Measurements from ENCODE around the gene FANCL.
"Not testable (repeated sequence)": the region's sequence is repeated elsewhere in the genome, so short reads cannot be mapped to it uniquely, and the experiment has no call there.

The FANCL gene

GRCh38 chr2:58155160-58155778 is 85.9 kb downstream of the FANCL start:
- no peak for TF ChIP-seq CTCF (IDR thresholded peaks at IDR 0.05; ENCODE audit: borderline replicate concordance, extremely low read depth, low read length, poor library complexity, severe bottlenecking)
- TF ChIP-seq EZH2 (IDR thresholded peaks at IDR 0.05; ENCODE audit: borderline replicate concordance, low read depth, low read length, severe bottlenecking): no peak
- H2AFZ ChIP-seq (ENCODE audit: low read depth, low read length): no peak overlapping the region
- no peaks in the 10 kb centered on the region for H3K9me3 ChIP-seq (ENCODE audit: insufficient read depth, low read length, severe bottlenecking)
- DNase-seq (no peak), ATAC-seq (ENCODE audit: insufficient read depth, low read depth) (peak; percentile 37; the same call in 1 of the 3 replicates)
- no peaks in the 10 kb centered on the region for H3K27me3 ChIP-seq (ENCODE audit: insufficient read depth, low read length, poor library complexity)
- H3K4me2 ChIP-seq (ENCODE audit: insufficient read depth, low read length): no peak overlapping the region
- no peaks in the 10 kb centered on the region for H4K20me1 ChIP-seq (ENCODE audit: insufficient read depth, low read length)
- H3K79me2 ChIP-seq (ENCODE audit: insufficient read depth, low read length): no peaks in the 10 kb centered on the region
- peaks cover 43% of the 10 kb centered on the region for H3K36me3 ChIP-seq (ENCODE audit: insufficient read depth, low read length)
- no peak overlapping the region for H3K27ac ChIP-seq (ENCODE audit: low read length)
- H3K4me1 ChIP-seq (ENCODE audit: insufficient read depth, low read length): no peaks in the 10 kb centered on the region
- no peak overlapping the region for H3K4me3 ChIP-seq (ENCODE audit: low read depth in 1 of 2, low read length in 2 of 2)
- no peak overlapping the region for H3K9ac ChIP-seq (ENCODE audit: low read depth, low read length)

- H3K9ac ChIP-seq (ENCODE audit: low read depth, low read length): no peak overlapping the region
- ATAC-seq (ENCODE audit: insufficient read depth, low read depth) (no peak), DNase-seq (no peak)
- H3K4me3 ChIP-seq (ENCODE audit: low read depth in 1 of 2, low read length in 2 of 2): no peak overlapping the region
- H3K9me3 ChIP-seq (ENCODE audit: insufficient read depth, low read length, severe bottlenecking): no peaks in the 10 kb centered on the region
- no peaks in the 10 kb centered on the region for H4K20me1 ChIP-seq (ENCODE audit: insufficient read depth, low read length)
- H3K4me1 ChIP-seq (ENCODE audit: insufficient read depth, low read length): no peaks in the 10 kb centered on the region
- no peaks in the 10 kb centered on the region for H3K27me3 ChIP-seq (ENCODE audit: insufficient read depth, low read length, poor library complexity)
- H3K79me2 ChIP-seq (ENCODE audit: insufficient read depth, low read length): no peaks in the 10 kb centered on the region
- no peak for TF ChIP-seq EZH2 (IDR thresholded peaks at IDR 0.05; ENCODE audit: borderline replicate concordance, low read depth, low read length, severe bottlenecking)
- TF ChIP-seq CTCF (IDR thresholded peaks at IDR 0.05; ENCODE audit: borderline replicate concordance, extremely low read depth, low read length, poor library complexity, severe bottlenecking): no peak
- H3K4me2 ChIP-seq (ENCODE audit: insufficient read depth, low read length): no peak overlapping the region
- no peak overlapping the region for H2AFZ ChIP-seq (ENCODE audit: low read depth, low read length)
- no peak overlapping the region for H3K27ac ChIP-seq (ENCODE audit: low read length)
- peaks cover 5% of the 10 kb centered on the region; the same call in 1 of the 2 replicates for H3K36me3 ChIP-seq (ENCODE audit: insufficient read depth, low read length)
Observed at GRCh38 chr2:58146707-58147106, 94.4 kb downstream of the FANCL start.

GRCh38 chr2:58145769-58146168 is 95.4 kb downstream of the FANCL start:
- not testable (repeated sequence) for H2AFZ ChIP-seq (ENCODE audit: low read depth, low read length); H3K4me1 ChIP-seq (ENCODE audit: insufficient read depth, low read length); H3K4me2 ChIP-seq (ENCODE audit: insufficient read depth, low read length); H3K79me2 ChIP-seq (ENCODE audit: insufficient read depth, low read length); H3K36me3 ChIP-seq (ENCODE audit: insufficient read depth, low read length); H3K9ac ChIP-seq (ENCODE audit: low read depth, low read length); ATAC-seq (ENCODE audit: insufficient read depth, low read depth); H3K27ac ChIP-seq (ENCODE audit: low read length); H3K27me3 ChIP-seq (ENCODE audit: insufficient read depth, low read length, poor library complexity); H4K20me1 ChIP-seq (ENCODE audit: insufficient read depth, low read length); DNase-seq; H3K9me3 ChIP-seq (ENCODE audit: insufficient read depth, low read length, severe bottlenecking); H3K4me3 ChIP-seq (ENCODE audit: low read depth in 1 of 2, low read length in 2 of 2)

- Histone ChIP-seq H3K9ac (ENCODE audit: low read depth, low read length) (no peak overlapping the region), H3K4me2 (ENCODE audit: insufficient read depth, low read length) (no peak overlapping the region), H4K20me1 (ENCODE audit: insufficient read depth, low read length) (no peaks in the 10 kb centered on the region), H3K9me3 (ENCODE audit: insufficient read depth, low read length, severe bottlenecking) (no peaks in the 10 kb centered on the region), H3K36me3 (ENCODE audit: insufficient read depth, low read length) (peaks cover 8% of the 10 kb centered on the region; the same call in 1 of the 2 replicates), H3K4me3 (ENCODE audit: low read depth in 1 of 2, low read length in 2 of 2) (no peak overlapping the region), H3K79me2 (ENCODE audit: insufficient read depth, low read length) (no peaks in the 10 kb centered on the region), H3K4me1 (ENCODE audit: insufficient read depth, low read length) (no peaks in the 10 kb centered on the region), H2AFZ (ENCODE audit: low read depth, low read length) (no peak overlapping the region), H3K27ac (ENCODE audit: low read length) (no peak overlapping the region), H3K27me3 (ENCODE audit: insufficient read depth, low read length, poor library complexity) (no peaks in the 10 kb centered on the region)
- ATAC-seq (ENCODE audit: insufficient read depth, low read depth): no peak
- TF ChIP-seq EZH2 (IDR thresholded peaks at IDR 0.05; ENCODE audit: borderline replicate concordance, low read depth, low read length, severe bottlenecking) (no peak), CTCF (IDR thresholded peaks at IDR 0.05; ENCODE audit: borderline replicate concordance, extremely low read depth, low read length, poor library complexity, severe bottlenecking) (no peak)
- DNase-seq: no peak
Observed at GRCh38 chr2:58140508-58141072, 100.5 kb downstream of the FANCL start.
